ENCODE results near the gene ZSWIM1. TPM values are rescaled to one million over a fixed set of nuclear protein-coding genes. Genes with fewer than 3 reads are reported as not detected.
"Not testable (repeated sequence)": the region's sequence is repeated elsewhere in the genome, so short reads cannot be mapped to it uniquely, and the experiment has no call there.

Gene ZSWIM1
- total and polyA plus RNA-seq, 2 of the 4 experiments (the other 2 are of a cell fraction) = 4.2 to 10.0 TPM

DNA sequence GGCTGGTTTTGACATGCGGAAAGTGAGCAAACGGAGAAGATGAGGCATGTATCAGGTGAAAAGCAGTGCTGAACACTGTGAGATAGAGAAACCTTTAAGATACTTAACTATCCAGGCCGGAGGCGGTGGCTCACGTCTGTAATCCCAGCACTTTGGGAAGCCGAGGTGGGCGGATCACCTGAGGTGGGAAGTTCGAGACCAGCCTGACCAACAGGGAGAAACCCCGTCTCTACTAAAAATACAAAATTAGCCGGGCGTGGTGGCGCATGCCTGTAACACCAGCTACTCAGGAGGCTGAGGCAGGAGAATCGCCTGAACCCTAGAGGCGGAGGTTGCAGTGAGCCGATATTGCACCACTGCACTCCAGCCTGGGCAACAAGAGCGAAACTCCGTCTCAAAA lies 50.7 kb downstream of the ZSWIM1 start:
- H2BK15ac ChIP-seq (ENCODE audit: low read depth, low read length); in situ Hi-C loops (cut with MboI; ENCODE audit: low sequenced_read_pairs); H2BK5ac ChIP-seq (ENCODE audit: low read depth, low read length, poor library complexity, severe bottlenecking); H2AK9ac ChIP-seq (replicated peaks; ENCODE audit: low read depth, low read length, poor library complexity); H3K27me3 ChIP-seq (ENCODE audit: control insufficient read depth, insufficient read depth, low read length); ATAC-seq (ENCODE audit: low read depth); H3K14ac ChIP-seq (replicated peaks; ENCODE audit: low read depth, low read length); H3K4ac ChIP-seq (ENCODE audit: low read depth, low read length); POLR2A ChIA-PET (ENCODE audit: unreplicated experiment); H2AFZ ChIP-seq (replicated peaks; ENCODE audit: low read length, poor library complexity); H2AK5ac ChIP-seq (ENCODE audit: low read depth, low read length); H3K56ac ChIP-seq (ENCODE audit: extremely low read depth, insufficient read depth, low read length); H2BK120ac ChIP-seq (ENCODE audit: low read depth, low read length); BruUV-seq (replicated peaks); H3K4me1 ChIP-seq (ENCODE audit: control insufficient read depth, insufficient read depth, low read length); H2BK20ac ChIP-seq (ENCODE audit: low read depth, low read length); H4K91ac ChIP-seq (ENCODE audit: insufficient read depth, low read depth, low read length); dilution Hi-C loops (cut with HindIII; ENCODE audit: low sequenced_read_pairs, unreplicated experiment); H3K4me2 ChIP-seq (ENCODE audit: low read depth, low read length); H3K23ac ChIP-seq (ENCODE audit: low read depth, low read length); H3K4me3 ChIP-seq (ENCODE audit: insufficient read depth, low read depth, low read length); H3K36me3 ChIP-seq (ENCODE audit: control insufficient read depth, insufficient read depth, low read length); H3K9me3 ChIP-seq (ENCODE audit: control insufficient read depth, insufficient read depth, low read length); H3K18ac ChIP-seq (ENCODE audit: low read depth, low read length); H4K5ac ChIP-seq (ENCODE audit: low read depth, low read length); CTCF ChIA-PET; H3K9me1 ChIP-seq (ENCODE audit: insufficient read depth, low read length); H3K27ac ChIP-seq (ENCODE audit: insufficient read depth, low read length); DNase-seq; H4K8ac ChIP-seq (ENCODE audit: low read depth in 2 of 2, low read length in 2 of 2); H3K9ac ChIP-seq (ENCODE audit: low read depth, low read length): not testable (repeated sequence)
- H4K20me1 ChIP-seq (ENCODE audit: insufficient read depth, low read length) = peaks cover 19% of the 10 kb centered on the region
- intact Hi-C loops (cut with micrococcal nuclease) = loop anchor here (10.0 kb wide), 1 partner anchor 97 kb away; the partner anchor contains the start of gene SNX21
- peaks cover 22 to 49% of the 10 kb centered on the region in 2 experiments for H3K79me1 ChIP-seq (ENCODE audit: low read depth in 1 of 2, low read length in 2 of 2)
- WGBS, 2 experiments (ENCODE audit: extremely low coverage in 2 of 2, insufficient read length in 1 of 2) = 96% methylated on average over 11 of the region's 17 CpGs; no CpG with 5 or more reads in 1 of the 2 experiments
